ENCODE measurements around the gene FHIT.

FHIT gene

DNA sequence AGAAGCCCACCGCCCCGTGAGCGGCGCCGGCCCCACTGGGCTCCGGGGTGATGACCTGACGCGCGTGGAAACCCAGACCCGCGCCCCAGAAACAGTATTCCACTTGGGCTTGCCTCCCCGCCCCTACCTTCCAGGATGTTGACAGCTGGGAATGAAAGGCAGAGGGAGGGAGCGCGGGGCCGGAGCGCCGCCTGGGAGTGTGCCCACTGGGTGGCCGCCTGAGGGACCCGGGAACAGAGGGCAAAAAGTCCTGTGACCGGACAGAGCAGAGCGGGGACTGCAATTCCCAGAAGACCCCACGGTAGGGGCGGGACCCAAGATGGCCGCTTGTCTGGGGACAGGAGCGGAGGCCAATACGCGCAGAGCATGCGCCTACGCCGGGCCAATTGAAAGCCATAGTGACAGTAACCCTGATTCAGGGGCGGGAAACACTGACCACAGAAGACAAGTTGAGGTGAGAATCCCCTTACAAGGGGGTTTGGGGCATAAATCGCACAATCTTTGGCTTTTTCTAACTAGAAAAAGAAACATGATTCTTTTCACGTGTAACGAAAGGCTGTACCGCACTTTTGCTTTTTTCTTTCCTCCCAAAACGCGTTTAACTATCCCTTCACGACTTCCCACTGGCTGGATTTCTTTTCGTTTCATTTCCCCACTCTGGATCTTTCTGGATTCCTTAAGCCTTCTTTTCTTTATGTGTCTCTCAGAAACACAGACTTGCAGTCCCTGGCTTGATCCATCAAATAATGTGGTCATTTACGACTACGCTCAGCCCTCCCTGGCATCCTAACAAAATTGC, at the start of gene FHIT:
Gene FHIT, minus strand, starts transcription at position 279 of the 799 bp plus-strand sequence.
- DNase-seq: peak in 1 of 2 donors; percentile 58

DNA sequence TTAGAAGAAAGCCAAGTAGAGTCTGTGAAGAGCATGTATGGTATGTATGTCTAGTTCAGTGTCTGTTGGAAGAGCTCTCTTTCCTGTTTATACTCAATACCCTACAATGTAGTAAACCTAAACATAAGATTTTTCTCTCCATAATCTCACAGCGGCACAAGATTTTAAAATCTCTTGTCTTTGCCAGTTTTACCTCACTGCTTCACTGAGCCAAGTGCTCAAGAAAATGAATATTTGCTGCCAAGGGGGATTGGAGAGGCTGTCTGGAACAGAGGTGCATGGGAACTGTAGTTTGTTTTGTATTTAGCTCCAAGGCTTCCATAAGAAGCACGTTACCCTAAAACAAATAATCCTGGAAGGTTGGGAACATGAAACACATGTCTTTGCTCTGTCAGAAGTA, 49.5 kb upstream of the FHIT start:
- no peak for DNase-seq

DNA sequence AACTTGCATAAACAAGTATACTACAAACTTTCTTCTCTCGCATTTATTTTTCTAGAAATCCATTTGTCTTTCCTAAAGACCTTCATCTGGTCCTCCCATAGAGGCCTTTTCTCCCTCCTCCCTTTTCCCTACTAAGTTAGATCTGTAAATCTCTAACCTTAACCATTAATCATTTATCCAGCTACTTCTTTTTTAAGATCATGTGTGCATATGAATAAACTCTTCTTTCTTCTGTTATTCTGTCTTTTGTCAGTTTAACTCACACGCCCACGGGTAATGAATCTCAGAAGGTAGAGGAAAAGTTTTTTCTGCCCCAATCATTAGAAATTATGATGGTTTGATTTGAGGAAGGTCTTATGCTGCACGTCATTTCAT, 48.7 kb upstream of the FHIT start:
- no peak for DNase-seq

DNA sequence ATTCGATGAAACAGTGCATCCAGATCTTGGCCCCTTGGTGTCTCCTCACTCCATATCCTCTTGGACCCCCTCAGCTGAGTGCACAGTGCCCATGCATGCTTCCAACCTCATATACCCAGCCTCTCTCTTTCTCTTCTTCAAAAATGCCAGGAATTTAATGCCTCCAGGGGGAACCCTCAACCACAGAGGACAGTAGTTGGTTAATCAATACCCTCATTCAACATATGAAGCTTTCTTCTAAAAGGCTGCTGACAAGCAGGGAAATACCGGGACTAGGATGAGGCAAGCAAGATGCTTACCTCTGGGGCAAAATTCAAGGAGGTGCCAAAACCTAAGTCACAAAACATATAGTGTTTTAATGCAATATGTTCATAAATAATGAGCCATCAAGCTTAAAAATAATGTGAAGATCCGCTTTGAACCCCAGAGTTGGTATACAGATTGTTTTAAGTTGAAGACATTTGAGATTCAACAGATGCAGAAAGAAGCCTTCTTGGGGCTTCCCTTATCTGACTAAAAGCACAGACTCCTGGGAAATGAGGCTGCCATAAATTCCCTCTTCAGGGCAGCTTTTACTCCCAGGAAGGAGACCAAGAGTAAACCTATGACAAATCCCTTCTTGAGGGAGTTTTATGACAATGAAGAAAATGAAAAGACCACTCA, 48.2 kb upstream of the FHIT start:
- no peak for DNase-seq

DNA sequence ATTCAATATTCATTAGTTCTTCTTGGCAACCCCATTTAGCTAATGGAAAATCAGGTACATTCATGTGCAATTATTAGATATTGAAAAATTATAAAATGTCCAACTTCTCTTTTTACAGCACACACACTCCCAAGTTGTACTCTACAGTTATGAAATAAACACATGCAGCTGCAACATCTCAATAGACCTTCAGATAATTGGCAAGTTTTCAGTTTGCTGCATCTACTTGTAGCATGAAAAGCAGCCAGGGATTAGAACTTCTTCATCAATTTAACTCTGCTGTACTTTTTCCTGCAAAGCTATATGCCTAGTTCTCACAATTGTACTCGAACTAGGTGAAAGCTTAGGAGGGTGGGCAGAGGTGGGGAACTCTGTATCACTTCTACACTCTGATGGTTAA, 46.6 kb upstream of the FHIT start:
- no peak for DNase-seq

DNA sequence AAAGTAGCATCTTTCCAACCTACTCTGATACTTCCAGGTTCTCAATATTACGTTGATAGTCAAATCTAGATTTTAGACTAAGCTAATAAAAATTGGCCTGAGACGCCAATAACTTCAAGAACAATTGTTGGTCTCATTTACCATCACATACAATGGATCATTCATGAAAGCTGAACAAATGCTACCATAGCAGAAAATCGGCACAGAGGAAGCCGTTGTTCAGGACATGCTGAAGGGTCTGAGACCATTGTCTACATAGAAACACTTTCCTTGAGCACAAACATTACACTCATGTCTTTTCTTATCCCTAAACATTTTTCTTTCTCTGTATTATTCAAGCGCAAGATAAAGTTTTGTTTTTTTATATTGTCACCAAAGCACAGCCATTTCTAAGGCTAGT, 37.2 kb upstream of the FHIT start:
- DNase-seq: no peak

DNA sequence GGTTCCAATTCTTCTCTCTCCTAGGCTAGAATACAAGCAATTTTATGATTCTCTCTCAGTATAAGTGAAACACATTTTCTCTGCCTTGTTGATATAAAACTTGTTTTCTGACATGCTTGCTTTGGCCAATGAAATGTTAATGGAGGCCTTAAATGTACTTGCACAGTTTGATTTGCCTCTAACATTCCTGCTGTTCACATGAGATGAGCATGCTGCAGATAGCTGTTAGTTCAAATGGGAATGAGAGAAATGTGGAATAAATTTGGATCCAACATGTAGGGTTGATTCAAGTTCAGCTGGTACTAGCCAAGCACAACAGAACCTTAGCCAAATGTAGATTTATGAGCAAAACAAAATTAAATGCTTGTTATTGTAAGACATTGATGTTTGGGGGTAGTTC, 32.6 kb upstream of the FHIT start:
- no peak for DNase-seq

DNA sequence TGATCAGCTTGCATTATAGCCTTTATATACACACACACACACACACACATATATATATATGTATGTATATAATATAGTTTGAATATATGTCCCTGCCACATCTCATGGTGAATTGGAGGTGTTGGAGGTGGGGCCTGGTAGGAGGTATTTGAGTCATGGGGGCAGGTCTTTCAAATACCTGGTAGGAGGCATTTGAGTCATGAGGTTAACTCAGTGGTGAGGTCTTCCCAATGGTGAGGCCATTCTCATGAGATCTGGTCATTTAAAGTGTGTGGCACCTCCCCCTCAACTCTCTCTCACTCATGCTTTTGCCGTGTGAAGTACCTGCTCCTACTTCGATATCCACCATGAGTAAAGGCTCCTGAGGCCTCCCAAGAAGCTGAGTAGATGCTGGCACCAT, 27.5 kb upstream of the FHIT start:
- DNase-seq: no peak

DNA sequence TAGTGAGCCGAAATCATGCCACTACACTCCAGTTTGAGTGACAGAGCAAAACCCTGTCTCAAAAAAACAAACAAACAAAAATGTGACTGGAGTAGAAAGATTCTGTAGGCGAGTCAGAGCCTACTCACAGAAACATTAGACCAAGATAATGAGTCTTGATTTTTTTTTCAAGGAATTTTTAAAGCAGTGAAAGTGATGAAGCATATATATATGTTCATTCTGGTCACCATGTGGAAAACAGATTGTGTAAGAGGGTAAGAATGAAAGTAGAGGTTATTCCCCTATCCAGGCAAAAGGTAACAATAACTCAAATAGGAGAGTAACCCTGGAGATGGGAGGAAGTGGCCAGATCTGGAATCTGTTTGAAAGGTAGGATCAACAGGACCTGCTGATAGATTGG, 26.2 kb upstream of the FHIT start:
- no peak for DNase-seq

DNA sequence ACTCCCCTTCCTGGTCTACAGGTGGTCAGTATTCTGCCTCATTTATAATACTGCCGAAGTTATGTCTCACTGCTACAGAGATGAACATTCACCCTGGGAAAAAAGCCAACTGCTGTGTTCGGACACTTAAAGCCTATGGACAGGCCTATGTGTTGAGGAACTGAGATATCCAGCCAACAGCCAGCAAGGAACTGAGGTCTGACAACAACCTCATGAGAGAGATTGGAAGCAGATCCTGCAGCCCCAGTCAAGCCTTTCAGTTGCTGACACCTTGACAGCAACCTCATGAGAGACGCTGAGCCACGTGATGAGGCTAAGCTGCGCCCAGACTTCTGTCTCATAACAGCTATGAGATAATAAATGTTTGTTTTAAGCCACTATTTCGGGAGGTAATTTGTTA, 18.2 kb upstream of the FHIT start:
- no peak for DNase-seq

DNA sequence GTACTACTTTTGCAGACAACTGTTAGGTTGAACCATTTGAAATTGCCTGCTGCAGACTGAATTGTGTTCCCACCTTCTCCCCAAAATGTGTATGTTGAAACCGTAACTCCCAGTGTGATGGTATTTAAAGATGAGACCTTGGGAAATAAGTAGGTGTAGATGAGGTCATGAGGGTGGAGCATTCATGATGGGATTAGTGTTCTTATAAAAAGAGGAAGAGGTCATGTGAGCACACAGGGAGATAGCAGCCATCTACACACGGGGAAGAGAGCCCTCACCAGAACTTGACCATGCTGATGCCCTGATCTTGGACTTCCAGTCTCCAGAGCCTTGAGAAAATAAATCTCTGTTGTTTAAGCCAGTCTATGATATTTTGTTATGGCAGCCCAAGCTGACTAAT, 17.4 kb upstream of the FHIT start:
- no peak for DNase-seq

DNA sequence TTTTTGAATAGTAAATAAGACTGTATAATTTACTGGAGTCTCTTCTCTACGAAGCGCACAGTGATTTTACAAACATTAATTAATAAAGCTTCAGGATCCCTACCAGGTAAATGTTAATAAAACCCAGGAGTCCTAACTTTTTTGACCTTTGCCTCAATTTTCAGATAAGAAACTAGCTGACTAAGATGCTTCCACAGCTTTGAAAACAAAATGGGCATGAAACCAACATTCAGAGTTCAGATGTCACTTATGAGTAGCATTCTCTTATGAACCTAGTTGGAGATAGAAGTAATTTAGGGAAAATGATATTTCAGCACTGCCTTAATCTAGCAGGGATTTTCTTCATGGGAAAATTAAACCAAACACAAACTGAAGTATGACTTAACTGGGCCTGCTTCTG, 13.0 kb upstream of the FHIT start:
- DNase-seq: no peak

DNA sequence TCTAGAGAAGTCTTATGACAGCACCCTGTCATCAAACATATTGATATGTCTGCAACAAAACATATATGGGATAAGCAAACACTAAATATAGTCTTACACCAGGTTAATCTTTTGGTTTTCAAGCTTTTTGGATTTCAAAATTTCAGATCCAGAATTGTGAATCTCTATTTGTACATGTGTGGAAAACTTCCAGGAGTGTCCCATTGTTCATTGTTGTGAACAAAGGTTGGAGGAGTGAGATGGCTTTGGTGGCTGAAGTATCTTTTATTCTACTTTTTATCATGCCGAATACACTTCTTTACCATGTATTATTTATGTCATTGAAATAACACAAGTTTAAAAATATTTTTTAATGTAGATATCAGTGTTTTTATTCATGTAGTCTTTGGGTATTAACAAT, 5.9 kb upstream of the FHIT start:
- no peak for DNase-seq

DNA sequence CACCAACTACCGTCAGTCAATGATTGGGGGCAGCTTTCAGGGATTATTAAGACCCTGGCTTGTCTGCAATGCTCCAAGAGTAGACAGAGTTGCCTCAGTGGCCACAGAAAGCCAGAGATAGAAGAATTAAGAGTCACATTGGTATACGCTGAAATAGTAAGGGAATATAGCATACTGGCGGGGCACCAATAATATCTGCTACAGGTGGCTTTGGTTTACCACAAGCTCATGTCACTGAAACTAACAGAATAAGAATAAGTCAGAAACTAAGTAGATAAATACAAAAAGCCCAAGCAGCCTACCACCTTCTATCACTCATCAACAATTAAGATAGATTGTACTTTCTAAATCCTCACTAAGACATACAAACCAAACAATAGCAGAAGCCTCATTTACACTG, 2.5 kb upstream of the FHIT start:
- no peak for DNase-seq

DNA sequence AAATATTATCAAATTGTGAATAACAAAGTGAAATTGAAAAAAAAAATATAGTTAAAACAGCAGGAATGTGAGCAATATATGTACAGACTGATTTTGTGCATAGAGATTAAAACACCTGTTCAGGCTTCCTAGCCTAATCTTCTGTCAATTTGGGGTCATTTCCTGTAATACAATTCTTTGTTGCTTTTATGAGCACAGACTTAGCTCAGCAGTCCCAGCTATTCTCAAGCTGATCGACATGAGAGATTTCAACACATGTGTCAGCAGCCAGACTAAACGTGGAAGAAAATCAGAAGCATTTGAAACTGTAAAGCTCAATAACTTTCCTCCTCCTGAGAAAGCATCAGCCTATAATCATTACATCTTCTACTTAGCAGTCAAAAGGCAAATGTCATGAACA, 1.6 kb upstream of the FHIT start:
- DNase-seq: no peak

DNA sequence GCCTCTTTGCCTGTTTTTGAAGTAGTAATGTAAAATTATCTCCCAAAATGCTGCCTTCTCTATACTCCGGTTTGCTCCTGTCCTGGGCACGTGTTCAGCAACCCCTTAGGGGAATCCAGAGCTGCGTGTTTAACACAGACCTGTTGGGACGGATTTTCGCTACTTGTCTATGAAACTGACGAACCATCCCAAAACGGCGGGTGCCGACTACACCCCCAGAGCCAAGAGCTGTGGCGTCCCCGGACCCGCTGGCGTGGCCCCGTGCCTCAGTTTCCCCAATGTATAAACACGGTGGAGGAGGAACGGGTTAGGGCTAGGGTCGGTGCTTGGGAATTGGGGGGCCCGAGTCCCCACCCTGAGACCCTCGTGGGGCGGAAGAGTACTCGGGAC, 473 bp downstream of the FHIT start:
- no peak for DNase-seq

DNA sequence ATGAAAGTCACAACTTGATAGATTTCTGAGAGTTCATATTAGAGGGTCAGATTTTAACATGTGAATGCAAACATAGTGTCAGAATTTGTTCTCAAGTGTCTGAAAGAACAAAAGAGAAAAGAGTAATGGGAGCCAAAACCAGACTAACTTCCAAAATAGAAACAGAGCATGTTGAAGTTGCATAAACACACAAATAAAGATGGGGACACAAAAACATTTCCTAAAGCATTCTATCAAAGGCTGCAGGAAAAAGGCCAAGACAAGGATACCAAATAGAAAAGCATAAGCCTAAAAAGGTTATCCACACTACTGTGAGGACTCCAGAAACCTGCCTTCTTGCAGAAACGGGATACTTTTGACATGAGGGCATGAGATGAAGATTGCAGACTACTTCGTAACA, 2.8 kb downstream of the FHIT start:
- no peak for DNase-seq

DNA sequence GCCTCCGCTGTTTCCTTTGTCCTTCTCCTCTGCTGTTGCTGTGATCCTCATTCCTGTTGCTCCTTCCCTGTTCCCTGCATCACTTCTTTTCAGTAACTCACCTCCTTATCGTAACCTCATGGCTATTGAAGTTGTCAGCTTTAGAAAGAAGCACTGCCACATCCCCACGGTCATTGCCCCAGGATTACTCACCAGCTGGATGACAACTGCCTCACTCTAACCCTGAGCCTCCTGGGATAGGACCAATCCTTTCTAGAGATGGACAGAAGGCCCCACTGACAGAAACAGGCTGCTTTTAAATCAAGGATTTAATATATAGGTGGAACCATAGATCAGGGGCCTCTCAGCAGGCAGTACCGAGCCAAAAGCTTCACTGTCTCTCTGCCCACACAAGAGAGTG, 4.1 kb downstream of the FHIT start:
- no peak for DNase-seq

DNA sequence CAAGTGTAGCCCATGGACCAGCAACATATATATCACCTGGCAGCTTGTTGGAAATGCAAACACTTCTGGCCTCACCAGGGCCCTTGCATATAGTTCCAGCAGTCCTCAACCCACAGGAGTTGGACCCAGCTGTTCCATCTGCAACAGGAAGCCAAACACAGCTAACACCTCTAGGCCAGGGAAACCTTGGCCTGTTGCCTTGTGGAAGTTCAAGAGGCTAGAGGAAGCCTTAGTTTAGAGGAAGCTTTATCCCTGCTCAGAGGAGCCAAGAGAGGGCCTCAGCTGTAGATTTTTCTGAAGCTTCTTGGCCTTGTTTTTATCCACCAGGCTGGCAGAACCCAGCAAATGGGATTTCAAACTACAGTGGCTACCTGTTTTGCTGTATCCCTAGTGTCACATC, 11.4 kb downstream of the FHIT start:
- DNase-seq: no peak

DNA sequence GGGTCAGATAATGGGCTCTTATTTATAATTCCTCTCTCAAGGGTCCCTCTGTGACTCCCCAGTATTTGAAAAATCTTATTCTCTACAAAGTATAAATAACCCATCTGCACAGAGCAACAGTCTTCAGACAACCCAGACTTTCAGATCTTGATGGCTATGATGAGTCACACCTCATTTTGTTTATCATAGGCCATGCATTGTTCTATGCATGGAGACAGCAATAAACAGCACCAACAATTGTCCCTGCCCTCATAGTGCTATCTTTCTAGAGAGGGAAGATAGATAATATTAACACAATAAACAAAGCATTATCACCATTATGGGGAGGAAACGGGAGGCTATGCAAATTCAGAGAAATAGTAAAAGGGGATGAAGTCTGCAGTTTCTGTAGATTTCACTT, 13.4 kb downstream of the FHIT start:
- no peak for DNase-seq

DNA sequence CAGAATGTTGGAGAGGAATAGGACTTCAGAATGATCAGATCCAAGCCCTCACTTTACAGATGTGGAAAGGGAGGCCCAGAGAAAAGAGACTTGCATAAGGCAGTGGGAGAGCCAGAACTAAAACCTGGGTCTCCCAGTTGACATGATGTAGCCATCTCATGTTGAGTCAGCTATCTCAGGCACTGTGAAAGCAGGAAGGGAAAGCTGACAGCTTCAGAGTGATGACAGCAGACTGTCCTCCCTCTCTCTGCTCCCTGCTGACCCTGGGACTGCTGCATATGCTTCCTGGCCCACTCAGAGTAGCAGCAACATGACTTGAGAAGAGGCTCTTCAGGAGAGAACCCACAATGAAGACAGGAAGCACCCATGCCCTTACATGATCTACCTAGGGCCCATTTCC, 14.7 kb downstream of the FHIT start:
- no peak for DNase-seq

DNA sequence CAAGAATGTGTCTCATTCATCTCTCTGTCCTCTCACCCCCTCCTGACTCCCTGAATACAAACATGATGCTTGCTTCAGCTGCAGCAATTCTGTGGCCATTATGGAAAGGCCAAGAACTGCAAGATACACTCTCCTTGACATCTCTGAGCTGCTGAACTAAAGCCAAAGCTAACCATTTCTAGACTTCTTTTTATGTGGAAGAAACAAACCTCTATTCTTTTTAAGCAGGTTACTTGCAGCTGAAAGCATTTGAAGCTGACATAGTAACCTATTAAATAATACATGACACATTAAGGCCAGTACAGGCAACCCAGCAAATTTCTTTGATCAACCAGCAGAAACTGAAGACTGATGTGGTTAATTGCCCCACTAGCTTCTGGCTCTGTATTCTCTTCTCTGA, 17.5 kb downstream of the FHIT start:
- DNase-seq: no peak

DNA sequence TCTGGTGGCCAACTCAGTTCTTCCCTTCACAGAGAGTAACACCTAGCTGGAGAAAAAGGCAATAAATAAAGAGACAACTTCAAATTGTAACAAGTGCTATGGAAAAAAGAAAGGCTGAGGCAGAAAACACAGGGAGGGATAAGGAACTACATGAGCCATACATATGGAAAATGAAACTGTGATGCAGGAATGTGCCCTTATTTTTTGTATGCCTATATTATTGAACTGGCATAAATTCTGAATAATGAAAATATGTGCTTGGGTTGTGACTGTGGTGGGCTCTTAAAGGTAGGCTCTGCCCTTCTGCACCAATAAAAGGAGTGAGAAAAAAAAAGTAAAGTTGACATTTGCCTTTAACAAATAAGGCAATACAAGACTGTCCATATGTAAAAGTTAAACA, 19.6 kb downstream of the FHIT start:
- DNase-seq: no peak

DNA sequence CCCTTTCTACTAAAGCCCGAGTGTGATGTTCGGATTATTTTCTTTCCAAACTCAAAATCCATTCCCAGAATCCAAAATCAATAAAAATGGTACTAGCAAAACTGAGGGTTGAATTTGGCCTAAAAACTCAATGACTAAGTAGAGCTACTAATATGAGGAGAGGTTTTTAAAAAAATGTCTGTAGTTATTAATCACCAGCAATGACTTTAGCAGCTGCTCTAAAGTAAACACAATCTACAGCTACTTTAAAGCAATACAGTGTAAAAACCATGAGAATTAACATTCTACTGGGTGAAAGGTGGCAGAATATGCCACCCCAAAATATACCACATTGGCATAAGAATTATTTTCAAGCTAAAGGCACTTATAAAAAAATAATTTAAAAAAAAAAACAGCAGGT, 23.5 kb downstream of the FHIT start:
- DNase-seq: no peak

DNA sequence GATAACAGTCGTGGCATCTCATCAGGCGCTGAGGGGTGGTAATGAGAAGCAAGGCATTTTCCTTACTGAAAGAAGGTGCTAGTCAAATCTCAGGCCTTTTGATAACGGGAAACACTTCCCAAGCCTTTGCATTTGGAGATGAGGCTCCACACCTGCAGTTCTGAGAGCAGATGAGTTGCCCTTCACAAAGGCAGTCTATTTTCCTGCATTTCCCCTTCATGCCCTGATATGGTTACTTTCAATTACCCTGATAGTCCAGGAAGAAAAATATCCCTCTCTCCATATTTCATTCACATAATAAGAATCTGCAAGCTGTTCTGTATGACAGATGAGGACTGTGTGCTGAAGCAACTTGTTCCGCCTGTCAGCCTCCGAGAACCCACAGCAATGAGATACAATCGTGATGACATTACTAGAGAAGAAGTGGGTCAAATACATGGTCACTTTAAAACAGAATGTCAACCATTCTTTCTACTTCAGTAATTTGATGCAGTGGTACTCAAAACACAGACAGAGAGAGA, 25.0 kb downstream of the FHIT start:
- DNase-seq: no peak
